HG03025 (cell line): ENCODE measurements around the gene FURIN.
"Not testable (repeated sequence)": the region's sequence is repeated elsewhere in the genome, so short reads cannot be mapped to it uniquely, and the experiment has no call there.

Source experiments
- ATAC-seq: cut with Tn5 transposase; IDR thresholded peaks from one replicate; pipeline ENCODE4 v1.9.1; 2021; ENCODE audit warnings: mild to moderate bottlenecking, moderate library complexity; ENCODE audit not compliant: unreplicated experiment, low FRiP score

FURIN gene

DNA sequence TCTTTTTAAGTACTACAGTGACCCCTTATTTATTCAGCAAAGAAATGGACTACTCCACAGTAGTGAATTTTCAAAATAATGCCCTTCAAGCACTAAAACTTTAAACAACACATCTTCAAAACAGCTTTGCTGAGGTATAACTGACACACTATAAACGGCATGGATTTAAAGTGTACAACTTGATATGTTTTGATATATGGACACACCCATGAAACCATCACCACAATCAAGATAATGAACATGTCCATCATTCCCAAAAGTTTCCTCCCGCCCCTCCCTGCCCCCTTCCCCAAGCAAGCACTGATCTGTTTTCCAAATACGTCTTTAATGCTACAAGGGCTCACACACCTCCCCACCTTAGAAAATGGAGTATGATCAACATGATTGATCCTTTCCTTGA is 1.6 kb upstream of the FURIN start:
- no peak for ATAC-seq

GRCh38 chr15:90869140-90869541 is 753 bp downstream of the FURIN start:
- no peak for ATAC-seq

- no peak for ATAC-seq
Observed at GRCh38 chr15:90869601-90870353, 1.4 kb downstream of the FURIN start.

GRCh38 chr15:90870354-90871138 is 2.2 kb downstream of the FURIN start:
- ATAC-seq, result no peak

DNA sequence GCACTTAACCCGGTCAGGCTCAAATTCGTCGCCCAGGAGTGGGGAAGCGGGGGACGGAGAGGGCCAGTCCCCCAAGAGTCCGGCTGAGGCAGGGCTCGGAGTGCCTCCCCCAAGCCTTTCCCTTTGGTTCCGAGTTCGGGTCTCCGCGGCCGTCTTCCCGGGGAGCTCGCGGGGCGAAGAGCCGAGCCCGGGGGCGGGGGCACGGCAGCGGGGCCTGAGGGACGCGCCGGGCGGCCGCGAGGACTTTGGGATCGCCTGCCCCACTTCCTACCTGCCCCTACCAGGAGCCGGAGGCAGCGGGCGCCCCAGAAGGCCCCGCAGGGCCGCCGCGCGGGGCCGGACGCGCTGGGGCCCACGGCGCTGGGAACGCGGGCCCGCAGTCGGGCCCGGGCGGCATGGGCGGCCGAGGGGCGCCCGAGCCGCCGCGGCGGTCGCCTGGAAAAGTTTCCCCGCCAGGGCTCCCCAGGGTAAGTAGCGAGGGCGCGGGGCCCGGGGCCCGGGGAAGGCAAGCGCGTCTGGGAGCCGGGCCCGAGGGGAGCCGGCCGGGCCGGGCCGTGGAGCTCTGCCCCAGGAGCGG is 2.8 kb downstream of the FURIN start:
- no peak for ATAC-seq

DNA sequence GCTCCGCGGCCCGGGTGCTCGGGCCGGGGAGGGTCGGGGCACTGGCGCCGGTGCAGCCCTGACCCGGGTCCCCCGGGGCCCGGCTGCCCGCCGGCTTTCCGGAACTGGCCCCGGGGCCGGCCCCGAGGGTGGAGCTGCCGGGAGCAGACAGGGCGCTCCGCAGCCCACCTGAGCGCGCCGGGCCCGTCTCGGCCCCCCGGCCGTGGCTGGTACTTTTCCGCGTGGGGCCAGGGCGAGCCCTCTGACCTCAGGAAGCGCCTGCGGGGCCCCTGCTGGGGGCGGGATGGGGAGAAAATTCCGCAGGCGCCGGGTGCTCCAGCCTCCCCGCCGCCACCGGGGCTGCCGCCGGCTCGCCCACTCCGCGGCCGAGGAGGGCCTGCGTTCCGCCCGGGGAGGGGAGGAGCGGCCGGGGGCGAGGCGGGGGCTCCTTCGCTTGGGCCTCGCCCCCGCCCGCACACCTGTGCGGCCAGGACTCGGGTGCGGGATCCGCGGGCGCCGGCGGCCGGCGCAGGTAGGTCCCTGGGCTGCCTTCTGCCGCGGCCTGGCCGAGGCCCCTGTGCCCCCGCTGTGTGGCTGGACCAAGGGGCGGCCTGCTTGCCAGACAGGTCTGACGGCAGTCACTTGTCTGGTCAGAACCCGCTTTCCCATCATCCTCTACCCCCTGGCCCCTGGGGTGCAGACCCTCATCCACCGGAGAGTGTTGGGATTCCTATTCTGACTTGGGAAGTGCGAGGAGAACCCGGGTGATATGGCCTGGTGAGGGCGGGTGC is 3.5 kb downstream of the FURIN start:
- no peak for ATAC-seq

DNA sequence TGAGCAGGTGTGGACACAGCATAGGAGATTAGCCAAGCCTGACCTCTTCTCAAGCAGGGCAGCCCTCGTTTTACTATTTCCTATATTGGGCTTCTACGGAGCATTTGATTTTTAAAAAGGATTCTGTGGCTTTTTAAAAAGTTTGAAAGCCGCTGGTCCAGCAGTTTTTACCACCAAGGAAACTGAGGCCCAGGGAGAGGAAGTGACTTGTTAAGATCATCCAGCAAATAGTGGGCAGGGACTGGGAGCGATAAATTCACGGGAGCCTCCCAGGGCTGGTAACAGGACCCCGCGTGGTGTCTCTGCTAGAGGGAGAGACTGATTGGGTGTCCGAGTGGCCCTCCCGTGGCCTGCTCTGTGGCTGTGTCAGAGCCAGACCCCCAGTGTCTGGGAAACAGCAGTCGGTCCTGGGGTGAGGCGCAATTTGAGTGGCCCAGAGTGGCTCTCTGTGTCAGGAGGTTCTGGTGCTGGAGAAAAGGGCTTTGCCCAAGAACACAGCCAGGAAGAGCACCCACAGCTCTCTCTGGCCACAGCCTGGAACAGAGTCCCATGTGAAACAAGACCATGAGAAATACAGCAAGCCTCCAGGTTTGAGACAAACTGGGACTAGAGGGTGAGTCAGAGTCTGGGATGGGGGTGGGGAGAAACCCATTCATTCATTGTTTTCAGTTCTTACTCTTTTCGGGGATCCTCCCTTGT is 4.2 kb downstream of the FURIN start:
- ATAC-seq, result no peak

GRCh38 chr15:90873488-90873997 is 5.2 kb downstream of the FURIN start:
- no peak for ATAC-seq

DNA sequence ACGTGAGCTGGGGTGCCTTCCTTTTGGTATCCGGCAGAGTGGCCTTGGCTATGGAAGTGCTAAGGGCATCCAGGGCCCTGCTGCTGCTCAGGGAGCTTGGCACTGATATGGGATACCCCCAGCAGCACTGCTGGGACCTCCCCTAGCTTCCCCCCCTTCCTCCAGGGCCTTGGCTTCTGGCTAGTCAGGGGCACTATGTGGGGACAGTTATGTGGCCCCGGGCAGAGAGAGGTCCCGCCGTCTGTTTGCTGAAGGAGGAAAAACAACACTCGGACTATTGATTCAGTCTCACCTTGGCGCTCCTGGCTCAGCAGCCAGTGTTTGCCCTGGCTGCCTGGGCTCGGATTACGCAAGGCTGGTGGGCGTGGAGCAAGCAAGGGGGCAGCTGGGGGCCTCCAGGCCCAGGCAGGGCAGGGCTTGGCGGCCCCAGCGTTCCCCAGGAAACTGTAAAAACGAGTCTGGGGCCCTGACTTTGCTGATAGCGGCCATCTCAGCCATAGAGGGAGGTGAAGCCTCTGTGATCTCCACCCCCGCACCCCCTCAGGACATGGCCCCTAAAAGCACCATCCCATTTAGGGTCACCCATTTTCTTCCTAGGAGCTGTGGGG is 5.7 kb downstream of the FURIN start:
- ATAC-seq, result no peak

DNA sequence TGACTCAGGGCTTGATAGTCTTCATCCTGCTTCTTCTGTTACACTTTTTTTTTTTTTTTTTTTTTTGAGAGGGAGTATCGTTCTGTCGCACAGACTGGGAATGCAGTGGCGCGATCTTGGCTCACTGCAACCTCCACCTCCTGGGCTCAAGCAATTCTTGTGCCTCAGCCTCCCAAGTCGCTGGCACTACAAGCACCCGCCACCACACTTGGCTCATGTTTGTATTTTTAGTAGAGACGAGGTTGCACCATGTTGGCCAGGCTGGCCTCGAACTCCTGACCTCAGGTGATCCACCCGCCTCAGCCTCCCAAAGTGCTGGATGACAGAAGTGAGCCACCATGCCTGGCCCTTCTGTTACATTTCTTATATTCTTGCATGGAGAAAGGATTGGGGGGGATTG is 6.6 kb downstream of the FURIN start:
- ATAC-seq, result not testable (repeated sequence)

- ATAC-seq, result no peak
Observed at GRCh38 chr15:90875549-90875981, 7.2 kb downstream of the FURIN start.

GRCh38 chr15:90876046-90876445 is 7.7 kb downstream of the FURIN start:
- ATAC-seq, result no peak

DNA sequence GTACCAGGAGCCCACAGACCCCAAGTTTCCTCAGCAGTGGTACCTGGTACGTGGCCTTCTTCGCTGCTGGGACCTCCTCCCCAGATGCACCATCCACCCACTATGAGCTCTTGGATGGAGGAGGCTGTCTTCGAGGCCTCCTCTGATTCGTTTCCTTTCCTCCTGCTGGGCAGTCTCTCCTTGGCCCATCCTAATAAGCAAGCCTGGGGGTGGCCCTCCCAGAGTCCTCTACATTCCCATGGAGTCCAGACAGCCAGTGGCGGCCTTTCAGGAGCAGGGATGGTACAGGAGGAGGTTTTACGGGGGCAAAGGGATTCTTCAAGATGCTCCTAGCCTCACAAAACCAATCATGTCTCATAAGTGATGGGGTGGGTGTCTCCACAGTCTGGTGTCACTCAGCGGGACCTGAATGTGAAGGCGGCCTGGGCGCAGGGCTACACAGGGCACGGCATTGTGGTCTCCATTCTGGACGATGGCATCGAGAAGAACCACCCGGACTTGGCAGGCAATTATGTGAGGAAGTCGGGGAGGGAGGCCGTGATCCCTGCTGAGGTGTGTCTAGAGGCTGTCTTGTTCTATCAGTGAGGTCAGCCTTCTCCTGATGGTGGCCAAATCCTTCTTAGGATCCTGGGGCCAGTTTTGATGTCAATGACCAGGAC is 8.3 kb downstream of the FURIN start:
- ATAC-seq, result no peak

- no peak for ATAC-seq
Observed at GRCh38 chr15:90877315-90877714, 8.9 kb downstream of the FURIN start.

- no peak for ATAC-seq
Observed at GRCh38 chr15:90877996-90878395, 9.6 kb downstream of the FURIN start.

GRCh38 chr15:90878660-90879059 is 10.3 kb downstream of the FURIN start:
- ATAC-seq, result no peak

- no peak for ATAC-seq
Observed at GRCh38 chr15:90879730-90880366, 11.5 kb downstream of the FURIN start.

DNA sequence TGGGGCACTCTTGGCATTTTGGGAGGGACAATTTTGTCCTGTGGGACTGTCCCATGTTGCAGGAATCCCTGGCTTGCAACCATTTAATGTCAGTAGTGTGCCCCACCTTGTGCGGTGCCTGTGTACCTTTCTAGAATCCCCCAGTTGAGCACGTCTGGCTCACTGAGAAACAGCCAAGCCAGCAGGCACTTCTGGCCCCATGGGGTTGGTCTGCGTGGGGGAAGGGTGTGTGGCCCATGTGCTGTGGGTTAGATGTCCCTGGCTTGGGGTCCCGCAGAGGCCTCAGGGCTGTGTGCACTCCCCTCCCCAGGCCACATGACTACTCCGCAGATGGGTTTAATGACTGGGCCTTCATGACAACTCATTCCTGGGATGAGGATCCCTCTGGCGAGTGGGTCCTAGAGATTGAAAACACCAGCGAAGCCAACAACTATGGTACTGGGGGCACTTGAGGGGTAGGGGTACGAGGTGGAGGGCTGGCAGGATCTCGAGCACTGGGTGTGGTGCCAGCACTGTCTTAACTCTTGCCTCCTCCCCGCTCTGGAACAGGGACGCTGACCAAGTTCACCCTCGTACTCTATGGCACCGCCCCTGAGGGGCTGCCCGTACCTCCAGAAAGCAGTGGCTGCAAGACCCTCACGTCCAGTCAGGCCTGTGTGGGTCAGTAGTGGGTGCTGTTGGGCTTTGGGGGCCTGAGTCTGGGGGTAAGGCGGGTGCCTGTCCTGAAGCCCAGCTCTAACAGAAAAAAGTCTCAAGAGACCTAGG is 12.2 kb downstream of the FURIN start:
- no peak for ATAC-seq
